GM19468 (cell line): ENCODE data around the gene NFYC.

Experiments used
- ATAC-seq: cut with Tn5 transposase; IDR thresholded peaks from one replicate; pipeline ENCODE4 v1.9.1; 2021; ENCODE audit warnings: mild to moderate bottlenecking, moderate library complexity, moderate number of reproducible peaks; ENCODE audit not compliant: unreplicated experiment; ENCODE audit errors: extremely low read depth

NFYC gene

GRCh38 chr1:40734882-40735628, 43.6 kb downstream of the NFYC start:
- ATAC-seq: no peak

- ATAC-seq: no peak
Measured at GRCh38 chr1:40736085-40736531, 44.6 kb downstream of the NFYC start.

- ATAC-seq: no peak
Measured at GRCh38 chr1:40738831-40739230, 47.3 kb downstream of the NFYC start.

GRCh38 chr1:40739455-40740008, 48.0 kb downstream of the NFYC start:
- ATAC-seq: no peak

- no peak for ATAC-seq
Measured at GRCh38 chr1:40740039-40740996, 48.8 kb downstream of the NFYC start.

- no peak for ATAC-seq
Measured at GRCh38 chr1:40740997-40741736, 49.7 kb downstream of the NFYC start.

GRCh38 chr1:40742363-40743061, 51.0 kb downstream of the NFYC start:
- no peak for ATAC-seq

- ATAC-seq: no peak
Measured at GRCh38 chr1:40743452-40743851, 51.9 kb downstream of the NFYC start.

- no peak for ATAC-seq
Measured at GRCh38 chr1:40743860-40744259, 52.4 kb downstream of the NFYC start.

GRCh38 chr1:40745176-40745575, 53.7 kb downstream of the NFYC start:
- ATAC-seq: no peak

- ATAC-seq: no peak
Measured at GRCh38 chr1:40746344-40747090, 55.0 kb downstream of the NFYC start.

- no peak for ATAC-seq
Measured at GRCh38 chr1:40748841-40749718, 57.6 kb downstream of the NFYC start.

- no peak for ATAC-seq
Measured at GRCh38 chr1:40749817-40750216, 58.3 kb downstream of the NFYC start.

GRCh38 chr1:40750451-40750908, 59.0 kb downstream of the NFYC start:
- no peak for ATAC-seq

GRCh38 chr1:40751802-40752201, 60.3 kb downstream of the NFYC start:
- ATAC-seq: no peak

- ATAC-seq: no peak
Measured at GRCh38 chr1:40753142-40753882, 61.8 kb downstream of the NFYC start.

GRCh38 chr1:40754201-40754600, 62.7 kb downstream of the NFYC start:
- no peak for ATAC-seq
